IMR-90 (cell line): ENCODE measurements around the gene GSG1. TPM values are rescaled to one million over a fixed set of nuclear protein-coding genes. Genes with fewer than 3 reads are reported as not detected.

Experiments used
- ATAC-seq: fragments of 200-7000 bp; cut with Tn5 transposase; 2 replicates; pipeline ENCODE4 v1.9.1; 2020; ENCODE audit warnings: low read depth, mild to moderate bottlenecking, moderate library complexity
- BruUV-seq: library from RNA; stranded (reverse); fragments of 400-500 nt; replicated peaks from 2 replicates; lab custom pipeline; 2021; lab: Mats Ljungman, UMichigan
- CTCF ChIA-PET: fragments of 300-600 bp; formaldehyde crosslinking; extraction: SDS; loops from one replicate; lab custom pipeline; 2021; ENCODE audit warnings: antibody characterized with exemption; lab: Yijun Ruan, JAX
- POLR2A ChIA-PET: fragments of 300-600 bp; sonication (Branson Sonifier 250); formaldehyde crosslinking; loops from one replicate; lab custom pipeline; 2022; ENCODE audit warnings: antibody characterized with exemption; ENCODE audit not compliant: unreplicated experiment; lab: Charles Lee
- DNase-seq: peaks from one replicate; pipeline ENCODE4 v3.0.0; 2013
- H2AFZ ChIP-seq: replicated peaks from 2 replicates; pipeline ENCODE3; 2013; ENCODE audit warnings: low read length, mild to moderate bottlenecking; ENCODE audit not compliant: poor library complexity
- H2AK5ac ChIP-seq: 2 replicates; pipeline ENCODE4 v1.6.1; 2013; ENCODE audit warnings: low read depth, low read length, inconsistent platforms
- H2AK9ac ChIP-seq: replicated peaks from 2 replicates; pipeline ENCODE3; 2013; ENCODE audit warnings: mild to moderate bottlenecking, low read depth, low read length, moderate library complexity; ENCODE audit not compliant: poor library complexity
- H2BK120ac ChIP-seq: 2 replicates; pipeline ENCODE4 v1.6.1; 2013; ENCODE audit warnings: low read depth, low read length, inconsistent platforms
- H2BK15ac ChIP-seq: 3 replicates; pipeline ENCODE4 v1.6.1; 2013; ENCODE audit warnings: low read depth, low read length, inconsistent platforms
- H2BK20ac ChIP-seq: 2 replicates; pipeline ENCODE4 v1.6.1; 2013; ENCODE audit warnings: low read depth, mild to moderate bottlenecking, inconsistent platforms, low read length, moderate library complexity
- H2BK5ac ChIP-seq: 2 replicates; pipeline ENCODE4 v1.6.1; 2013; ENCODE audit warnings: mild to moderate bottlenecking, low read depth, low read length, inconsistent platforms; ENCODE audit not compliant: poor library complexity, severe bottlenecking
- H3K14ac ChIP-seq: replicated peaks from 2 replicates; pipeline ENCODE4 v1.6.1; 2013; ENCODE audit warnings: low read depth, low read length, inconsistent platforms
- H3K18ac ChIP-seq: 2 replicates; pipeline ENCODE4 v1.6.1; 2013; ENCODE audit warnings: low read depth, low read length, control low read depth
- H3K23ac ChIP-seq: 2 replicates; pipeline ENCODE4 v1.6.1; 2013; ENCODE audit warnings: low read depth, low read length, inconsistent platforms
- H3K27ac ChIP-seq: 2 replicates; pipeline ENCODE4 v1.5.1; 2013; ENCODE audit warnings: mild to moderate bottlenecking, control low read depth, low read length; ENCODE audit not compliant: insufficient read depth
- H3K27me3 ChIP-seq: 2 replicates; pipeline ENCODE4 v1.6.1; 2013; ENCODE audit warnings: low read length; ENCODE audit not compliant: control insufficient read depth, insufficient read depth
- H3K36me3 ChIP-seq: 2 replicates; pipeline ENCODE4 v1.6.1; 2013; ENCODE audit warnings: low read length, mixed read lengths; ENCODE audit not compliant: control insufficient read depth, insufficient read depth
- H3K4ac ChIP-seq: 2 replicates; pipeline ENCODE4 v1.6.1; 2013; ENCODE audit warnings: low read depth, low read length, inconsistent platforms
- H3K4me1 ChIP-seq: 2 replicates; pipeline ENCODE4 v1.6.1; 2013; ENCODE audit warnings: low read length, mixed read lengths; ENCODE audit not compliant: control insufficient read depth, insufficient read depth
- H3K4me2 ChIP-seq: 2 replicates; pipeline ENCODE4 v1.6.1; 2013; ENCODE audit warnings: low read depth, mild to moderate bottlenecking, control low read depth, low read length, moderate library complexity
- H3K4me3 ChIP-seq: 2 replicates; pipeline ENCODE4 v1.5.1; 2013; ENCODE audit warnings: low read depth, mild to moderate bottlenecking, control low read depth, low read length, moderate library complexity; ENCODE audit not compliant: insufficient read depth
- H3K56ac ChIP-seq: 2 replicates; pipeline ENCODE4 v1.6.1; 2013; ENCODE audit warnings: low read length, inconsistent platforms; ENCODE audit not compliant: insufficient read depth; ENCODE audit errors: extremely low read depth
- H3K79me1 ChIP-seq, 2 experiments: 2 replicates each; pipeline ENCODE4 v1.6.1; 2013; ENCODE audit warnings: low read length in 2 of 2, inconsistent platforms in 1 of 2, low read depth in 1 of 2
- H3K9ac ChIP-seq: 2 replicates; pipeline ENCODE4 v1.6.1; 2013; ENCODE audit warnings: low read depth, low read length, control low read depth
- H3K9me1 ChIP-seq: 2 replicates; pipeline ENCODE4 v1.6.1; 2013; ENCODE audit warnings: low read length, inconsistent platforms; ENCODE audit not compliant: insufficient read depth
- H3K9me3 ChIP-seq: 2 replicates; pipeline ENCODE4 v1.6.1; 2013; ENCODE audit warnings: low read length; ENCODE audit not compliant: control insufficient read depth, insufficient read depth
- H4K20me1 ChIP-seq: 2 replicates; pipeline ENCODE4 v1.6.1; 2013; ENCODE audit warnings: low read length, inconsistent platforms; ENCODE audit not compliant: insufficient read depth
- H4K5ac ChIP-seq: 2 replicates; pipeline ENCODE4 v1.6.1; 2013; ENCODE audit warnings: mild to moderate bottlenecking, low read depth, low read length, control low read depth
- H4K8ac ChIP-seq, 2 experiments: 2 replicates each; pipeline ENCODE4 v1.6.1; 2013; ENCODE audit warnings: low read depth in 2 of 2, low read length in 2 of 2, control low read depth in 1 of 2, inconsistent platforms in 1 of 2
- H4K91ac ChIP-seq: 2 replicates; pipeline ENCODE4 v1.6.1; 2013; ENCODE audit warnings: low read depth, low read length, inconsistent platforms; ENCODE audit not compliant: insufficient read depth
- BHLHE40 ChIP-seq: fragments of 150-350 bp; IDR thresholded peaks from 2 replicates; pipeline ENCODE4 v1.6.1; 2016; ENCODE audit warnings: mild to moderate bottlenecking, low read depth, low read length
- CEBPB ChIP-seq: IDR thresholded peaks from 2 replicates; pipeline ENCODE4 v1.6.1; 2012; ENCODE audit warnings: low read depth, low read length, improper control_type of control experiment
- CHD1 ChIP-seq: IDR thresholded peaks from 2 replicates; pipeline ENCODE4 v1.6.1; 2012; ENCODE audit warnings: low read depth, low read length, improper control_type of control experiment
- FOS ChIP-seq: fragments of 150-350 bp; IDR thresholded peaks from 2 replicates; pipeline ENCODE4 v1.6.1; 2016; ENCODE audit warnings: low read depth, low read length
- MAFK ChIP-seq: IDR thresholded peaks from 2 replicates; pipeline ENCODE4 v1.6.1; 2012; ENCODE audit warnings: low read depth, low read length, improper control_type of control experiment
- MAZ ChIP-seq: IDR thresholded peaks from 2 replicates; pipeline ENCODE4 v1.6.1; 2012; ENCODE audit warnings: low read depth, mild to moderate bottlenecking, low read length, improper control_type of control experiment, moderate library complexity, borderline replicate concordance
- MXI1 ChIP-seq: IDR thresholded peaks from 2 replicates; pipeline ENCODE4 v1.6.1; 2012; ENCODE audit warnings: low read depth, mild to moderate bottlenecking, low read length, moderate library complexity, borderline replicate concordance
- NFE2L2 ChIP-seq: fragments of 150-350 bp; IDR thresholded peaks from 2 replicates; pipeline ENCODE4 v1.6.1; 2016; ENCODE audit warnings: low read depth, mild to moderate bottlenecking, low read length
- POLR2A ChIP-seq: IDR thresholded peaks from 2 replicates; pipeline ENCODE4 v1.6.1; 2012; ENCODE audit warnings: mild to moderate bottlenecking, low read depth, low read length
- RAD21 ChIP-seq: IDR thresholded peaks from 2 replicates; pipeline ENCODE4 v1.6.1; 2012; ENCODE audit warnings: low read length, improper control_type of control experiment
- RCOR1 ChIP-seq: IDR thresholded peaks from 2 replicates; pipeline ENCODE4 v1.6.1; 2012; ENCODE audit warnings: mild to moderate bottlenecking, low read length, improper control_type of control experiment; ENCODE audit not compliant: insufficient replicate concordance
- RFX5 ChIP-seq: IDR thresholded peaks from 2 replicates; pipeline ENCODE4 v1.8.0; 2012; ENCODE audit warnings: low read depth, mild to moderate bottlenecking, low read length, moderate library complexity
- SMC3 ChIP-seq: fragments of 150-350 bp; IDR thresholded peaks from 2 replicates; pipeline ENCODE4 v1.6.1; 2016; ENCODE audit warnings: low read depth, mild to moderate bottlenecking, antibody characterized with exemption, low read length, moderate library complexity
- WGBS, 2 experiments: methylation state at CpG; one replicate each; pipeline versions ENCODE4 v1.1.5 to v1.1.7; 2013; ENCODE audit warnings: missing lambda C conversion rate in 2 of 2; ENCODE audit not compliant: insufficient read length in 1 of 2; ENCODE audit errors: extremely low coverage in 2 of 2; 5-methylcytosine and 5-hydroxymethylcytosine counted together
- dilution Hi-C: fragments of 300-500 bp; cut with HindIII; formaldehyde crosslinking; loops from one replicate; pipeline ENCODE4 v1.14.3; 2018; ENCODE audit warnings: low sequenced_read_pairs; ENCODE audit not compliant: unreplicated experiment
- in situ Hi-C: fragments of 300-500 bp; cut with MboI; formaldehyde crosslinking; loops from 3 replicates; pipeline ENCODE4 v1.14.3; 2019; ENCODE audit warnings: low sequenced_read_pairs, inconsistent platforms, mixed read lengths
- intact Hi-C: fragments of 100-400 bp; cut with micrococcal nuclease; formaldehyde crosslinking; loops from 2 replicates; pipeline ENCODE4 v1.10.0; 2022
- polyA plus RNA-seq, 3 experiments: library from polyadenylated mRNA; depleted of rRNA; stranded (reverse); fragments of >200 nt; gene quantifications; 2 replicates each; pipeline ENCODE4 v1.2.3, GENCODE V29; 2012; ENCODE audit warnings: low replicate concordance in 1 of 3
- total RNA-seq: library from RNA; depleted of rRNA; stranded (reverse); fragments of >200 nt; gene quantifications from 2 replicates; pipeline ENCODE4 v1.2.3, GENCODE V29; 2012
- TF ChIP-seq, protein P1 (sequence below): fragments of 150-350 bp; IDR thresholded peaks from 2 replicates; pipeline ENCODE4 v1.6.1; 2016; ENCODE audit warnings: low read depth, mild to moderate bottlenecking, low read length, moderate library complexity, borderline replicate concordance
- TF ChIP-seq, protein P2 (sequence below): conservative IDR thresholded peaks from 2 replicates; pipeline ENCODE4 v1.5.1; 2012; ENCODE audit warnings: mild to moderate bottlenecking, low read depth, low read length, improper control_type of control experiment
- TF ChIP-seq, protein P3 (sequence below): fragments of 150-350 bp; IDR thresholded peaks from 2 replicates; pipeline ENCODE4 v1.6.1; 2017; ENCODE audit warnings: mild to moderate bottlenecking, antibody characterized with exemption, low read length, low read depth

Gene GSG1
- total and polyA plus RNA-seq, 2 of the 4 experiments (the other 2 are of a cell fraction): 1.8 to 2.9 TPM

DNA sequence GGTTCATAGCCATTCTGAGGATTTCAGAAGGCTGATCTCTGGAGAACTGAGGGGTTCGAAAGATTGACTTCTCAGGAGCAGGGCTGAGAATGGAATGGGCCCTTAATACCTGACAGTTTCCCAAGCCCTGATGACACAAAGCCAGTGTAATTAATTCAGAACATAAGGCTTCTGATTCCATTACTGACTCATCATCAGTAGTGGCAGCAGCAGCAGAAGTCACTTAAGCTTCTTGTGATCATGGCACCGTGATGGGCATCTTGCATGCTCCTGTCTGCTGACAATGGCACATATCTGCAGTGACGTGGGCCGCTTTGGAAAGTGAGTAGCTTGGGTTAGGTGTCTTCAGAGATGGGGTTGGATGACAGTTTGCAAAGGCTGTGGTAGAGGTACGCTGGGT lies 38.2 kb upstream of the GSG1 start:
- Histone ChIP-seq H3K79me1 (no peaks in the 10 kb centered on the region), H2AK5ac (no peak overlapping the region), H3K4me2 (no peak overlapping the region), H3K36me3 (no peaks in the 10 kb centered on the region), H4K8ac (no peak overlapping the region), H2BK15ac (no peak overlapping the region), H3K9ac (no peak overlapping the region), H3K4me1 (no peaks in the 10 kb centered on the region), H2AFZ (no peak overlapping the region), H3K18ac (no peak overlapping the region), H3K4me3 (no peak overlapping the region), H3K27ac (no peak overlapping the region), H2BK120ac (no peak overlapping the region), H3K56ac (no peak overlapping the region), H2BK20ac (no peak overlapping the region), H3K14ac (no peak overlapping the region), H2AK9ac (no peak overlapping the region), H3K4ac (no peak overlapping the region), H3K27me3 (no peaks in the 10 kb centered on the region), H2BK5ac (no peak overlapping the region), H4K5ac (no peak overlapping the region), H3K23ac (no peak overlapping the region), H4K91ac (no peak overlapping the region), H3K9me1 (no peaks in the 10 kb centered on the region), H4K20me1 (no peaks in the 10 kb centered on the region), H3K9me3 (no peaks in the 10 kb centered on the region; the same call in 1 of the 2 replicates)
- ChIA-PET POLR2A (no interaction called here), CTCF (no interaction called here)
- BruUV-seq: no TSS peak
- DNase-seq: no peak
- ATAC-seq: no peak
- TF ChIP-seq MAZ: no peak
- TF ChIP-seq, protein P1, sequence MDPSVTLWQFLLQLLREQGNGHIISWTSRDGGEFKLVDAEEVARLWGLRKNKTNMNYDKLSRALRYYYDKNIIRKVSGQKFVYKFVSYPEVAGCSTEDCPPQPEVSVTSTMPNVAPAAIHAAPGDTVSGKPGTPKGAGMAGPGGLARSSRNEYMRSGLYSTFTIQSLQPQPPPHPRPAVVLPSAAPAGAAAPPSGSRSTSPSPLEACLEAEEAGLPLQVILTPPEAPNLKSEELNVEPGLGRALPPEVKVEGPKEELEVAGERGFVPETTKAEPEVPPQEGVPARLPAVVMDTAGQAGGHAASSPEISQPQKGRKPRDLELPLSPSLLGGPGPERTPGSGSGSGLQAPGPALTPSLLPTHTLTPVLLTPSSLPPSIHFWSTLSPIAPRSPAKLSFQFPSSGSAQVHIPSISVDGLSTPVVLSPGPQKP: no peak
- TF ChIP-seq, protein P2, sequence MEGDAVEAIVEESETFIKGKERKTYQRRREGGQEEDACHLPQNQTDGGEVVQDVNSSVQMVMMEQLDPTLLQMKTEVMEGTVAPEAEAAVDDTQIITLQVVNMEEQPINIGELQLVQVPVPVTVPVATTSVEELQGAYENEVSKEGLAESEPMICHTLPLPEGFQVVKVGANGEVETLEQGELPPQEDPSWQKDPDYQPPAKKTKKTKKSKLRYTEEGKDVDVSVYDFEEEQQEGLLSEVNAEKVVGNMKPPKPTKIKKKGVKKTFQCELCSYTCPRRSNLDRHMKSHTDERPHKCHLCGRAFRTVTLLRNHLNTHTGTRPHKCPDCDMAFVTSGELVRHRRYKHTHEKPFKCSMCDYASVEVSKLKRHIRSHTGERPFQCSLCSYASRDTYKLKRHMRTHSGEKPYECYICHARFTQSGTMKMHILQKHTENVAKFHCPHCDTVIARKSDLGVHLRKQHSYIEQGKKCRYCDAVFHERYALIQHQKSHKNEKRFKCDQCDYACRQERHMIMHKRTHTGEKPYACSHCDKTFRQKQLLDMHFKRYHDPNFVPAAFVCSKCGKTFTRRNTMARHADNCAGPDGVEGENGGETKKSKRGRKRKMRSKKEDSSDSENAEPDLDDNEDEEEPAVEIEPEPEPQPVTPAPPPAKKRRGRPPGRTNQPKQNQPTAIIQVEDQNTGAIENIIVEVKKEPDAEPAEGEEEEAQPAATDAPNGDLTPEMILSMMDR: no peak
- no peak for TF ChIP-seq FOS
- TF ChIP-seq MXI1: no peak
- no peak for TF ChIP-seq RCOR1
- TF ChIP-seq, protein P3, sequence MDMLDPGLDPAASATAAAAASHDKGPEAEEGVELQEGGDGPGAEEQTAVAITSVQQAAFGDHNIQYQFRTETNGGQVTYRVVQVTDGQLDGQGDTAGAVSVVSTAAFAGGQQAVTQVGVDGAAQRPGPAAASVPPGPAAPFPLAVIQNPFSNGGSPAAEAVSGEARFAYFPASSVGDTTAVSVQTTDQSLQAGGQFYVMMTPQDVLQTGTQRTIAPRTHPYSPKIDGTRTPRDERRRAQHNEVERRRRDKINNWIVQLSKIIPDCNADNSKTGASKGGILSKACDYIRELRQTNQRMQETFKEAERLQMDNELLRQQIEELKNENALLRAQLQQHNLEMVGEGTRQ: no peak
- no peak for TF ChIP-seq SMC3
- no peak for TF ChIP-seq CHD1
- TF ChIP-seq NFE2L2: no peak
- TF ChIP-seq BHLHE40: no peak
- TF ChIP-seq RAD21: no peak
- no peak for TF ChIP-seq CEBPB
- no peak for TF ChIP-seq MAFK
- TF ChIP-seq RFX5: no peak
- TF ChIP-seq POLR2A: no peak
- intact Hi-C loops (no loop called here), dilution Hi-C loops (no loop called here), in situ Hi-C loops (no loop called here)
- 86% methylated on average over 4 of the region's 5 CpGs; no CpG with 5 or more reads in 1 of the 2 experiments for WGBS, 2 experiments
